NOMO-1 treated with dmso at 0.1 percent for 144 hours (cell line): ENCODE measurements around the gene SP5.
"Not testable (repeated sequence)": the region's sequence is repeated elsewhere in the genome, so short reads cannot be mapped to it uniquely, and the experiment has no call there.

Experiments used
- DNase-seq: peaks from one replicate; lab custom pipeline; 2025; ENCODE audit not compliant: unreplicated experiment; lab: John Stamatoyannopoulos, UW

The SP5 gene

GRCh38 chr2:170711196-170711773, 3.9 kb upstream of the SP5 start:
- no peak for DNase-seq

- DNase-seq: no peak
Observed at GRCh38 chr2:170711774-170712652, 3.1 kb upstream of the SP5 start.

GRCh38 chr2:170712653-170713542, 2.2 kb upstream of the SP5 start:
- DNase-seq: no peak

GRCh38 chr2:170713543-170714380, 1.4 kb upstream of the SP5 start:
- DNase-seq: no peak

- no peak for DNase-seq
Observed at GRCh38 chr2:170714381-170715061, 616 bp upstream of the SP5 start.

GRCh38 chr2:170715932-170716777, 1.0 kb downstream of the SP5 start:
- no peak for DNase-seq

- DNase-seq: no peak
Observed at GRCh38 chr2:170716851-170717598, 1.9 kb downstream of the SP5 start.

GRCh38 chr2:170717599-170717963, 2.4 kb downstream of the SP5 start:
- DNase-seq: no peak

- no peak for DNase-seq
Observed at GRCh38 chr2:170717991-170718589, 3.0 kb downstream of the SP5 start.

- DNase-seq: no peak
Observed at GRCh38 chr2:170719810-170720209, 4.7 kb downstream of the SP5 start.

- DNase-seq: no peak
Observed at GRCh38 chr2:170721678-170722077, 6.5 kb downstream of the SP5 start.

- no peak for DNase-seq
Observed at GRCh38 chr2:170722301-170722700, 7.2 kb downstream of the SP5 start.

- DNase-seq: no peak
Observed at GRCh38 chr2:170723446-170723958, 8.4 kb downstream of the SP5 start.

- no peak for DNase-seq
Observed at GRCh38 chr2:170733798-170734600, 18.9 kb downstream of the SP5 start.

GRCh38 chr2:170734601-170735000, 19.5 kb downstream of the SP5 start:
- not testable (repeated sequence) for DNase-seq

GRCh38 chr2:170736628-170737027, 21.5 kb downstream of the SP5 start:
- DNase-seq: peak; percentile 70

- DNase-seq: no peak
Observed at GRCh38 chr2:170737406-170737805, 22.3 kb downstream of the SP5 start.
